ENCODE data around the gene LRP1-AS.

Gene LRP1-AS

DNA sequence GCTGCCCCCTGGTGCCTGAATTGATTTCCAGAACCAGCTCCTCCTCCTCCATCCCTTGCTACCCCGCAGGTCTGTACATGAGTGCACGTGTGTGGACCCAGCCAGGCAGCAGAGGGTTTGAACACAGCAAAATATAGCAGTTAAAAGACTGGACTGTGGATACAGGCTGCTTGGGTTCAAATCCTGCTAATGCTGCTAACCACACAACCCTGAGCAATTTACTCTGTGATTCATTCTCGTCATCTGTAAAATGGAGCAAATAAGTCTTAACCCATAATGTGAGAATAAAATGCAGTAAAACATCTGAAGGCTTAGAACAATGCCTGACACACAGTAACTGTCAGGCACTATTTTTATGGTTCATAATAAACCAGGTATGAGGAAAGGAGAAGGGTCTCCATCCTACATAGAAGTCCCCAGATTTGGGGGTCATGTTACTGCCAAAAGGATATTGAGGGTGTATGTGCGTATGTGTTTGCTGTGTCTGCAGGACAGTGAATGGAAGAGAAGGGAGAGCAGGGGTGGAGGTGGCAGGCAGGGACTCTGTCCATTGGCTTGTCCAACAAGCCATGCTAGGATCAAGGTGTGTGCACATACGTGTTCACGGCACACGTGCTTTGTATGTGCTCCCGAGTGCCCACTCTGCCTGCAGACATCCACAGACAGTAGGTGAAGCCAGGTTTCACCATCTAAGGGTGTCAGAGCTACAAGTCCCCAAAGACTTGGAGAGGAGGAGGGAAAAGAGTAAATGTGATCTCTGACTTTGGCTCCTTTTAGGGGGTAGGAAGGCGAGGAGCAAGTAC lies 34.7 kb downstream of the LRP1-AS start:
- no peaks in the 10 kb centered on the region for H3K9me3 ChIP-seq (ENCODE audit: insufficient read depth, low read length, severe bottlenecking)
- DNase-seq (no peak), ATAC-seq (ENCODE audit: insufficient read depth, low read depth) (no peak)
- H3K9ac ChIP-seq (ENCODE audit: low read depth, low read length), result peak overlapping the region; percentile 78
- peak overlapping the region; percentile 99 for H3K4me2 ChIP-seq (ENCODE audit: insufficient read depth, low read length)
- TF ChIP-seq, protein P1, sequence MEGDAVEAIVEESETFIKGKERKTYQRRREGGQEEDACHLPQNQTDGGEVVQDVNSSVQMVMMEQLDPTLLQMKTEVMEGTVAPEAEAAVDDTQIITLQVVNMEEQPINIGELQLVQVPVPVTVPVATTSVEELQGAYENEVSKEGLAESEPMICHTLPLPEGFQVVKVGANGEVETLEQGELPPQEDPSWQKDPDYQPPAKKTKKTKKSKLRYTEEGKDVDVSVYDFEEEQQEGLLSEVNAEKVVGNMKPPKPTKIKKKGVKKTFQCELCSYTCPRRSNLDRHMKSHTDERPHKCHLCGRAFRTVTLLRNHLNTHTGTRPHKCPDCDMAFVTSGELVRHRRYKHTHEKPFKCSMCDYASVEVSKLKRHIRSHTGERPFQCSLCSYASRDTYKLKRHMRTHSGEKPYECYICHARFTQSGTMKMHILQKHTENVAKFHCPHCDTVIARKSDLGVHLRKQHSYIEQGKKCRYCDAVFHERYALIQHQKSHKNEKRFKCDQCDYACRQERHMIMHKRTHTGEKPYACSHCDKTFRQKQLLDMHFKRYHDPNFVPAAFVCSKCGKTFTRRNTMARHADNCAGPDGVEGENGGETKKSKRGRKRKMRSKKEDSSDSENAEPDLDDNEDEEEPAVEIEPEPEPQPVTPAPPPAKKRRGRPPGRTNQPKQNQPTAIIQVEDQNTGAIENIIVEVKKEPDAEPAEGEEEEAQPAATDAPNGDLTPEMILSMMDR (IDR thresholded peaks at IDR 0.05; ENCODE audit: borderline replicate concordance, extremely low read depth, low read length, poor library complexity, severe bottlenecking), result peak; percentile 100
- no peak for TF ChIP-seq EZH2 (IDR thresholded peaks at IDR 0.05; ENCODE audit: borderline replicate concordance, low read depth, low read length, severe bottlenecking)
- no peaks in the 10 kb centered on the region for H3K36me3 ChIP-seq (ENCODE audit: insufficient read depth, low read length)
- peak overlapping the region in 1 of 2 experiments; percentile 90; a peak in 2 of 4 replicates for H3K4me3 ChIP-seq (ENCODE audit: low read depth in 1 of 2, low read length in 2 of 2)
- H4K20me1 ChIP-seq (ENCODE audit: insufficient read depth, low read length), result peaks cover 1% of the 10 kb centered on the region; the same call in 1 of the 2 replicates
- no peaks in the 10 kb centered on the region for H3K27me3 ChIP-seq (ENCODE audit: insufficient read depth, low read length, poor library complexity)
- peaks cover 19% of the 10 kb centered on the region for H3K79me2 ChIP-seq (ENCODE audit: insufficient read depth, low read length)
- H3K27ac ChIP-seq (ENCODE audit: low read length), result peak overlapping the region; percentile 93
- H3K4me1 ChIP-seq (ENCODE audit: insufficient read depth, low read length), result peaks cover 37% of the 10 kb centered on the region
- H2AFZ ChIP-seq (ENCODE audit: low read depth, low read length), result peak overlapping the region; percentile 89; the same call in 1 of the 2 replicates

DNA sequence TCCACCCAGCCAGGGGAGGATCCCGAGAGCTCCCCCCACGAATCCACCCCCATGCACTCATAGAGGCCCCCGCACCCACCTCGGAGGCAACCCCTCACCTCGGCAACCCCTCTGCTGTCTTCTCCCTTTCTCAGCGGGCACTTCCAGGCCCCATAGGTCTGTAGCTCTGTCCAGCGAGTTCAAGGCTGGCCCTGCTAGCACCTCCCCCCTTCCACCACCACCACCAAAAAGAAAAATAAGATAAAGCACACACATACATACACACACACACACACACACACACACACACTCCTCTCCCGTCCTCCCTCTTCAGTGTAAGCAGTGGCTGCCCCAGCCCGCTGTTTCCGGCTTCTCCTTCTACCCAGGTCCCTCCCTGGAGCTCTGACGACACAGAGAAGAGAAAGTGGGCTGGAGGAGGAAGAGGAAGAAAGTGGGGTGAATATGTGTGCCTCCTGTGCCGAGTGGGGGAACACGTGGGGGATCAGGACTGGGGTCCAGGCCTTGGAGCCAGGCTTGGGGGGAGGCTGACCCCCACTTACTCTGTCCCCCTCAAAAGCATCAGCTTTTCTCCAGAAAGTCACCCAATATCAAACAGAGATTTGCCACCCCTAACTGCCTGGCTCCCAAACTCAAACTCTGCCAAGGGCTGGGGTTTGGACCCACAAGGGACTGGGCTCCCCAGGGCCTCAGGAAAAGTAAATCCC lies 36.2 kb downstream of the LRP1-AS start, which contains the start of gene STAT6:
STAT6 (minus strand) TSS at position 332 of the 704 bp plus-strand sequence. CDS start 3,084 bp downstream, outside the sequence.
- peaks cover 4% of the 10 kb centered on the region; the same call in 1 of the 2 replicates for H4K20me1 ChIP-seq (ENCODE audit: insufficient read depth, low read length)
- H3K27ac ChIP-seq (ENCODE audit: low read length), result peak within 1 kb of the TSS; percentile 93
- peak; percentile 81 for ATAC-seq (ENCODE audit: insufficient read depth, low read depth)
- DNase-seq, result peak; percentile 90
- peak within 1 kb of the TSS; percentile 89 for H2AFZ ChIP-seq (ENCODE audit: low read depth, low read length)
- H3K4me2 ChIP-seq (ENCODE audit: insufficient read depth, low read length), result peak within 1 kb of the TSS; percentile 99
- H3K9me3 ChIP-seq (ENCODE audit: insufficient read depth, low read length, severe bottlenecking), result no peaks in the 10 kb centered on the region
- H3K4me1 ChIP-seq (ENCODE audit: insufficient read depth, low read length), result peaks cover 37% of the 10 kb centered on the region
- H3K4me3 ChIP-seq (ENCODE audit: low read depth in 1 of 2, low read length in 2 of 2), result peak within 1 kb of the TSS; percentile 57 to 90; a peak in 3 of 4 replicates
- H3K79me2 ChIP-seq (ENCODE audit: insufficient read depth, low read length), result peaks cover 19% of the 10 kb centered on the region
- peak within 1 kb of the TSS; percentile 78 for H3K9ac ChIP-seq (ENCODE audit: low read depth, low read length)
- TF ChIP-seq EZH2 (IDR thresholded peaks at IDR 0.05; ENCODE audit: borderline replicate concordance, low read depth, low read length, severe bottlenecking), result no peak
- TF ChIP-seq, protein P1 (IDR thresholded peaks at IDR 0.05; ENCODE audit: borderline replicate concordance, extremely low read depth, low read length, poor library complexity, severe bottlenecking), result no peak
- no peaks in the 10 kb centered on the region for H3K27me3 ChIP-seq (ENCODE audit: insufficient read depth, low read length, poor library complexity)
- peaks cover 11% of the 10 kb centered on the region for H3K36me3 ChIP-seq (ENCODE audit: insufficient read depth, low read length)

DNA sequence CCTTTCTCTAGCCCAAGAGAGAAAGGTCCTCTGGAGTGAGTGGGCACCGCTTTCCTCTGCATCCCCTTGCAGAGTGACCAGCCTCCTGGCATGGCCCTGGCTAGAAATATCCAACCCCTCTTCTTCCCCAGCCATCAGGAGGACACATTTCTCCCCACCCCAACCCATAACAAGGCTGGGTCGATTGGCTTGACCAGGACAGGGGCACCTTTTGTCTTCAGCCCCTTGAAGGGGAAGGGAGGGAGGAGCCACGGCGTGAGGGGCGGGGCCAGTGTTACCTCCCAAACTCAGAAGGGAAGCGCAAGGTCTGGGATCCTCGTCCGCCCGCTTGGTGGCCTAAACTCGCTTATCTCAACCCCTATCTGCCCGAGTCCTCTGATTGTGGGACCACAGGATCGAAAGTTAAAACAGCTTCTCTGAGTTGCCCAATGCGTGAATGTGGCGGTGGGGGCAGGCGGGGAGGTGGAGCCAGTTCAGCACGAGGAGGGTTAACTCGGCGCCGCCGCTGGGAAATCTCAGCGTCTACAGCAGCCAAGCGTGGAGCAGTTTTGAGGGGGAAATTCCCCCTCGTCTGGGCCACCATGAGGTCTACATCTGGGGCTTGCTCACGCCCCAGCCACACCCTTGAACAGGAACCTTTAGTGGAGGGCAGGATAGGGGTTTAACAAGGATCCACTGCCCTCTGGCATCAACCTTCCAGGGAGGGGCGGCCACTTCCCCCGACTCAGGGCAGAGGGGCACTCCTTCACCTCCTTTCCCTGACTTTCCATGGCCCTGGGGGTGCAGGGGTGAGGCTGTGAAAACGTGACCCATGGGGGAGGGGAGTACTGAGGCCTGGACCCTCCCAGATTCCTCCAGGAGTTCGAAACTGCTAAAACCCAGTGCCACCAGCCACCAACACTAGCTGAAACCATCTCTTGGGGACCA lies 37.1 kb downstream of the LRP1-AS start:
- H3K27ac ChIP-seq (ENCODE audit: low read length), result peak overlapping the region; percentile 93
- no peaks in the 10 kb centered on the region for H3K27me3 ChIP-seq (ENCODE audit: insufficient read depth, low read length, poor library complexity)
- H3K4me3 ChIP-seq (ENCODE audit: low read depth in 1 of 2, low read length in 2 of 2), result peak overlapping the region; percentile 57 to 90; a peak in 3 of 4 replicates
- DNase-seq (peak; percentile 74), ATAC-seq (ENCODE audit: insufficient read depth, low read depth) (peak; percentile 41)
- peaks cover 4% of the 10 kb centered on the region; the same call in 1 of the 2 replicates for H4K20me1 ChIP-seq (ENCODE audit: insufficient read depth, low read length)
- peaks cover 19% of the 10 kb centered on the region for H3K36me3 ChIP-seq (ENCODE audit: insufficient read depth, low read length)
- H3K9me3 ChIP-seq (ENCODE audit: insufficient read depth, low read length, severe bottlenecking), result no peaks in the 10 kb centered on the region
- H3K9ac ChIP-seq (ENCODE audit: low read depth, low read length), result peak overlapping the region; percentile 78
- TF ChIP-seq EZH2 (IDR thresholded peaks at IDR 0.05; ENCODE audit: borderline replicate concordance, low read depth, low read length, severe bottlenecking), result no peak
- TF ChIP-seq, protein P1 (IDR thresholded peaks at IDR 0.05; ENCODE audit: borderline replicate concordance, extremely low read depth, low read length, poor library complexity, severe bottlenecking), result no peak
- peaks cover 19% of the 10 kb centered on the region for H3K79me2 ChIP-seq (ENCODE audit: insufficient read depth, low read length)
- peaks cover 37% of the 10 kb centered on the region for H3K4me1 ChIP-seq (ENCODE audit: insufficient read depth, low read length)
- H3K4me2 ChIP-seq (ENCODE audit: insufficient read depth, low read length), result peak overlapping the region; percentile 99
- peak overlapping the region; percentile 89 for H2AFZ ChIP-seq (ENCODE audit: low read depth, low read length)

Data from DND-41 (cell line).